Transverse colon (tissue), 4 donors: ENCODE results near the gene SEL1L. TPM values are rescaled to one million over a fixed set of nuclear protein-coding genes. Genes with fewer than 3 reads are reported as not detected.

Experiments used
- DNase-seq: peaks from one replicate; pipeline ENCODE4 v3.0.0-alpha.2; 2019
- H3K27ac ChIP-seq, 4 donors: fragments of 200-600 bp; sonication (generic); 2 replicates each; pipeline ENCODE4 v1.5.1; 2016 to 2018; ENCODE audit warnings: inconsistent platforms in 4 of 4
- H3K27me3 ChIP-seq: fragments of 200-600 bp; sonication (generic); 2 replicates; pipeline ENCODE4 v1.5.1; 2017; ENCODE audit warnings: inconsistent platforms
- H3K36me3 ChIP-seq, 4 donors: fragments of 200-600 bp; sonication (generic); 2 replicates each; pipeline ENCODE4 v1.5.1; 2017 to 2019; ENCODE audit warnings: inconsistent platforms in 4 of 4
- H3K4me1 ChIP-seq, 4 donors: fragments of 200-600 bp; sonication (generic); 2 replicates each; pipeline ENCODE4 v1.5.1; 2017 to 2020; ENCODE audit warnings: inconsistent platforms in 4 of 4
- H3K4me3 ChIP-seq, 4 donors: fragments of 200-600 bp; sonication (generic); 1 replicate in 1 of 4; 2 replicates in 3 of 4; pipeline versions ENCODE4 v1.5.1 to v1.6.1; 2017 to 2019; ENCODE audit warnings: inconsistent platforms in 4 of 4
- H3K9me3 ChIP-seq, 2 donors: fragments of 200-600 bp; sonication (generic); 2 replicates each; pipeline ENCODE4 v1.5.1; 2017 to 2019; ENCODE audit warnings: inconsistent platforms in 2 of 2
- EP300 ChIP-seq: sonication (generic); formaldehyde crosslinking; IDR thresholded peaks from one replicate; pipeline ENCODE4 v1.6.1; 2017; ENCODE audit warnings: antibody characterized with exemption, low read depth
- POLR2A ChIP-seq: fragments of 450-650 bp; IDR thresholded peaks from one replicate; pipeline ENCODE4 v1.6.1; 2016; ENCODE audit warnings: antibody characterized with exemption, mild to moderate bottlenecking, moderate library complexity
- POLR2AphosphoS5 ChIP-seq, 3 donors: sonication (generic); formaldehyde crosslinking; IDR thresholded peaks; one replicate each; pipeline ENCODE4 v1.6.1; 2016; ENCODE audit warnings: antibody characterized with exemption in 3 of 3
- whole genome bisulfite sequencing, 2 donors: methylation state at CpG; one replicate each; pipeline ENCODE4 v1.1.5; 2018; ENCODE audit warnings: low coverage in 1 of 2; 5-methylcytosine and 5-hydroxymethylcytosine counted together
- in situ Hi-C, 4 donors: fragments of 200-750 bp; cut with MboI; loops; one replicate each; pipeline versions ENCODE4 v1.15.0 to v1.15.1; 2017; ENCODE audit warnings: low sequenced_read_pairs in 3 of 4, low pct_ligation_motif_present in 1 of 4, low pct_unique_long_range_greater_than_20kb in 1 of 4
- intact Hi-C: fragments of 100-400 bp; cut with DNase I; formaldehyde crosslinking; loops from one replicate; pipeline ENCODE4 v1.15.1; 2023; ENCODE audit warnings: low total_unique reads
- total RNA-seq, 4 donors: library from RNA; depleted of rRNA; stranded (reverse); fragments of >200 nt; gene quantifications; one replicate each; pipeline ENCODE4 v1.1.0, GENCODE V29; 2016
- TF ChIP-seq, protein P1 (sequence below), 5 experiments: fragments of 200-600 bp in 3 of 5; fragments of 450-650 bp in 2 of 5; sonication (generic) in 3 of 5; IDR thresholded peaks; 1 replicate in 2 of 5; 2 replicates in 3 of 5; pipeline ENCODE4 v1.5.1; 2016 to 2017; ENCODE audit warnings: antibody characterized with exemption in 5 of 5, inconsistent platforms in 3 of 5, mild to moderate bottlenecking in 2 of 5, moderate library complexity in 1 of 5

SEL1L gene
- total RNA-seq, 4 donors from 2014 or later = 29.5 to 64.8 (median 43.5) TPM

GRCh38 chr14:81559385-81559784 lies 25.7 kb upstream of the SEL1L start:
- Histone ChIP-seq H3K4me1 (no peaks in the 10 kb centered on the region), H3K36me3 (no peaks in the 10 kb centered on the region), H3K27me3 (no peaks in the 10 kb centered on the region), H3K4me3 (no peak overlapping the region), H3K9me3 (no peaks in the 10 kb centered on the region), H3K27ac (no peak overlapping the region)
- no peak for DNase-seq
- in situ Hi-C loops (no loop called here), intact Hi-C loops (no loop called here)
- TF ChIP-seq POLR2AphosphoS5 (IDR thresholded peaks at IDR 0.05) (no peak), POLR2A (no peak), EP300 (no peak)
- TF ChIP-seq, protein P1, sequence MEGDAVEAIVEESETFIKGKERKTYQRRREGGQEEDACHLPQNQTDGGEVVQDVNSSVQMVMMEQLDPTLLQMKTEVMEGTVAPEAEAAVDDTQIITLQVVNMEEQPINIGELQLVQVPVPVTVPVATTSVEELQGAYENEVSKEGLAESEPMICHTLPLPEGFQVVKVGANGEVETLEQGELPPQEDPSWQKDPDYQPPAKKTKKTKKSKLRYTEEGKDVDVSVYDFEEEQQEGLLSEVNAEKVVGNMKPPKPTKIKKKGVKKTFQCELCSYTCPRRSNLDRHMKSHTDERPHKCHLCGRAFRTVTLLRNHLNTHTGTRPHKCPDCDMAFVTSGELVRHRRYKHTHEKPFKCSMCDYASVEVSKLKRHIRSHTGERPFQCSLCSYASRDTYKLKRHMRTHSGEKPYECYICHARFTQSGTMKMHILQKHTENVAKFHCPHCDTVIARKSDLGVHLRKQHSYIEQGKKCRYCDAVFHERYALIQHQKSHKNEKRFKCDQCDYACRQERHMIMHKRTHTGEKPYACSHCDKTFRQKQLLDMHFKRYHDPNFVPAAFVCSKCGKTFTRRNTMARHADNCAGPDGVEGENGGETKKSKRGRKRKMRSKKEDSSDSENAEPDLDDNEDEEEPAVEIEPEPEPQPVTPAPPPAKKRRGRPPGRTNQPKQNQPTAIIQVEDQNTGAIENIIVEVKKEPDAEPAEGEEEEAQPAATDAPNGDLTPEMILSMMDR (IDR thresholded peaks at IDR 0.05) = no peak
- 65% methylated on average over 3 of the region's 3 CpGs; no CpG with 5 or more reads in 1 of the 2 donors for WGBS, 2 donors

DNA sequence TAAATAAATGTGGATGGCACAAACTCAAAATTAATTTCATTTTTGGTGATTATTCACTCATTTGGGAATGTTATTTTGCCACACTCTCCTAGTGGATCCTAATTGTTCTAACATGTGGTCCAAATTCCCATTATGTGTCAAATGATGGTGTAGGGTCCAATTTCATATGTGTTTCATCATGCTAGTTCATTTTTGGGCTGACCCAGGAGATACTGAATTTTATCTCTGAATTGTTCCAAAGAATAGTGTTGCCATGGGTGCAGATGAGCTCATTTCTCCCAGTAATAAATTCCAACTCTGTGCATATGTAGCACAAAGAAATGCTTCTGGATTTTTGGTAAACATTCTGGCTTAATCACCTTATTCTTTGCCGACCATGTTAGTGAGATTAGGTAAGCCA lies 23.5 kb upstream of the SEL1L start:
- WGBS, 2 donors = 42 to 57% methylated on average over 1 of the region's 1 CpG
- intact Hi-C loops = no loop called here

DNA sequence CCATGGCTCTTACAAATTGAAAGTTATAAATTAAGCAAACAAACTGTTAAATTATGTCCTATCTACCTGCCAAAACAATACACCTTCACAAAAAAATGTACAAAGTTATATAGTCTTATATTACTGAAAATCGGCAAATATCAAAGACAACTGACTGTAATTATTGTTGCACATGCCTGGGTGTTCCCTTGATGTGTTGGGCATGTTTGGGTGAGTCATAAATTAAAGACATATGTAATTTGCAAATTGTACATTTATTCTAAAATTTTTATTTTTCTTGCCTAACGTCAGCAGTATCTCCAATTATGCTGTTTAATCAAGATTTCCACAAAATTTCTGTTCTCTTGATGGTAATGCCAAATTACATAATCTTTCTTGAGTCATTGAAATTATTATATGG lies 22.0 kb upstream of the SEL1L start:
- no peak for TF ChIP-seq POLR2AphosphoS5 (IDR thresholded peaks at IDR 0.05)
- TF ChIP-seq EP300 = no peak
- TF ChIP-seq, protein P1 (IDR thresholded peaks at IDR 0.05) = no peak
- no peak for TF ChIP-seq POLR2A
- Histone ChIP-seq H3K27ac (no peak overlapping the region), H3K36me3 (no peaks in the 10 kb centered on the region), H3K9me3 (no peaks in the 10 kb centered on the region), H3K4me3 (no peak overlapping the region), H3K27me3 (no peaks in the 10 kb centered on the region), H3K4me1 (no peaks in the 10 kb centered on the region)
- WGBS, 2 donors = 46 to 50% methylated on average over 2 of the region's 2 CpGs
- no peak for DNase-seq
- in situ Hi-C loops (no loop called here), intact Hi-C loops (no loop called here)

More for the DNA sequence above, 23.5 kb upstream of the SEL1L start:
- H3K27ac ChIP-seq = no peak overlapping the region
- no peaks in the 10 kb centered on the region for H3K4me1 ChIP-seq
- no peak for DNase-seq
- no peaks in the 10 kb centered on the region for H3K36me3 ChIP-seq
- in situ Hi-C loops = no loop called here
- H3K9me3 ChIP-seq = no peaks in the 10 kb centered on the region
- TF ChIP-seq, protein P1 (IDR thresholded peaks at IDR 0.05) = no peak
- TF ChIP-seq EP300 (no peak), POLR2A (no peak), POLR2AphosphoS5 (IDR thresholded peaks at IDR 0.05) (no peak)
- H3K4me3 ChIP-seq = no peak overlapping the region
- no peaks in the 10 kb centered on the region for H3K27me3 ChIP-seq

- Histone ChIP-seq H3K4me1 (no peaks in the 10 kb centered on the region), H3K9me3 (no peaks in the 10 kb centered on the region), H3K27me3 (no peaks in the 10 kb centered on the region), H3K4me3 (no peak overlapping the region), H3K27ac (no peak overlapping the region), H3K36me3 (no peaks in the 10 kb centered on the region)
- in situ Hi-C loops = no loop called here
- TF ChIP-seq, protein P1 (IDR thresholded peaks at IDR 0.05) = no peak
- TF ChIP-seq POLR2A (no peak), POLR2AphosphoS5 (IDR thresholded peaks at IDR 0.05) (no peak), EP300 (no peak)
- DNase-seq = no peak
- intact Hi-C loops = no loop called here
- WGBS, 2 donors = 53% methylated on average over 4 of the region's 4 CpGs; no CpG with 5 or more reads in 1 of the 2 donors
Measured at GRCh38 chr14:81555051-81555450, 21.4 kb upstream of the SEL1L start.
